SK-N-SH treated with all-trans-retinoic acid at 6 μM for 48 hours (cell line): Measurements from ENCODE around the gene UBE3C.

Source experiments
- ATAC-seq: fragments of 200-7000 bp; cut with Tn5 transposase; 3 replicates; pipeline ENCODE4 v1.9.1; 2020; ENCODE audit warnings: mild to moderate bottlenecking, moderate library complexity
- ARNTL ChIP-seq: fragments of 450-650 bp; formaldehyde crosslinking; IDR thresholded peaks from 2 replicates; pipeline ENCODE4 v1.5.0; 2020; ENCODE audit warnings: low read depth, mild to moderate bottlenecking, moderate library complexity, borderline replicate concordance
- BACH2 ChIP-seq: fragments of 250-450 bp; sonication (Bioruptor Pico); IDR thresholded peaks from 2 replicates; pipeline ENCODE4 v1.9.0; 2021; ENCODE audit warnings: mild to moderate bottlenecking, borderline replicate concordance
- CREB5 ChIP-seq: fragments of 250-450 bp; sonication (Bioruptor Pico); IDR thresholded peaks from 2 replicates; pipeline ENCODE4 v1.5.1; 2020; ENCODE audit warnings: low read depth, mild to moderate bottlenecking, moderate library complexity
- CSDC2 ChIP-seq: fragments of 250-450 bp; sonication (Bioruptor Pico); IDR thresholded peaks from 2 replicates; pipeline ENCODE4 v1.5.0; 2020; ENCODE audit warnings: mild to moderate bottlenecking, moderate library complexity
- GLIS3 ChIP-seq: fragments of 250-450 bp; sonication (Bioruptor Pico); IDR thresholded peaks from 2 replicates; pipeline ENCODE4 v1.5.0; 2020; ENCODE audit warnings: mild to moderate bottlenecking, moderate library complexity
- ISL1 ChIP-seq: fragments of 250-450 bp; sonication (Bioruptor Pico); IDR thresholded peaks from 2 replicates; pipeline ENCODE4 v2.1.2; 2022; ENCODE audit warnings: mild to moderate bottlenecking, moderate library complexity
- POU6F1 ChIP-seq: fragments of 250-450 bp; sonication (Bioruptor Pico); IDR thresholded peaks from 2 replicates; pipeline ENCODE4 v1.8.0; 2021; ENCODE audit warnings: low read depth, mild to moderate bottlenecking, moderate library complexity, borderline replicate concordance
- RARB ChIP-seq: fragments of 250-450 bp; sonication (Bioruptor Pico); IDR thresholded peaks from 2 replicates; pipeline ENCODE4 v1.8.0; 2021; ENCODE audit warnings: mild to moderate bottlenecking, moderate library complexity
- SNAI2 ChIP-seq: fragments of 250-450 bp; sonication (Bioruptor Pico); IDR thresholded peaks from 2 replicates; pipeline ENCODE4 v1.5.0; 2020; ENCODE audit warnings: mild to moderate bottlenecking, moderate library complexity
- TOX ChIP-seq: fragments of 250-450 bp; sonication (Bioruptor Pico); IDR thresholded peaks from 2 replicates; pipeline ENCODE4 v1.8.0; 2021; ENCODE audit warnings: mild to moderate bottlenecking, moderate library complexity, borderline replicate concordance
- ZC3H10 ChIP-seq: fragments of 250-450 bp; sonication (Bioruptor Pico); IDR thresholded peaks from 2 replicates; pipeline ENCODE4 v1.5.1; 2021; ENCODE audit warnings: mild to moderate bottlenecking, moderate library complexity
- ZFP3 ChIP-seq: fragments of 250-450 bp; sonication (Bioruptor Pico); IDR thresholded peaks from 2 replicates; pipeline ENCODE4 v1.5.0; 2020; ENCODE audit warnings: mild to moderate bottlenecking, moderate library complexity
- ZFP30 ChIP-seq: fragments of 450-650 bp; formaldehyde crosslinking; IDR thresholded peaks from 2 replicates; pipeline ENCODE4 v1.5.0; 2022; ENCODE audit warnings: mild to moderate bottlenecking, moderate library complexity
- ZNF70 ChIP-seq: fragments of 450-650 bp; formaldehyde crosslinking; IDR thresholded peaks from 2 replicates; pipeline ENCODE4 v1.5.0; 2020; ENCODE audit warnings: mild to moderate bottlenecking, moderate library complexity
- ZNF8 ChIP-seq: fragments of 450-650 bp; formaldehyde crosslinking; IDR thresholded peaks from 2 replicates; pipeline ENCODE4 v1.5.0; 2020; ENCODE audit warnings: mild to moderate bottlenecking, moderate library complexity
- TF ChIP-seq, protein P1 (sequence below): fragments of 250-450 bp; sonication (Bioruptor Pico); IDR thresholded peaks from 2 replicates; pipeline ENCODE4 v1.5.1; 2021; ENCODE audit warnings: mild to moderate bottlenecking, moderate library complexity

UBE3C gene

GRCh38 chr7:157313645-157314044 is 174.9 kb downstream of the UBE3C start:
- TF ChIP-seq ISL1 (no peak), CSDC2 (no peak), GLIS3 (CRISPR knock-in tag) (no peak), ZC3H10 (CRISPR knock-in tag) (no peak), ZFP30 (CRISPR knock-in tag) (no peak), ARNTL (CRISPR knock-in tag) (no peak), POU6F1 (CRISPR knock-in tag) (no peak), ZNF8 (CRISPR knock-in tag) (no peak), ZNF70 (CRISPR knock-in tag) (no peak), BACH2 (CRISPR knock-in tag) (no peak), SNAI2 (CRISPR knock-in tag) (no peak), TOX (CRISPR knock-in tag) (no peak), RARB (no peak)
- TF ChIP-seq, protein P1, sequence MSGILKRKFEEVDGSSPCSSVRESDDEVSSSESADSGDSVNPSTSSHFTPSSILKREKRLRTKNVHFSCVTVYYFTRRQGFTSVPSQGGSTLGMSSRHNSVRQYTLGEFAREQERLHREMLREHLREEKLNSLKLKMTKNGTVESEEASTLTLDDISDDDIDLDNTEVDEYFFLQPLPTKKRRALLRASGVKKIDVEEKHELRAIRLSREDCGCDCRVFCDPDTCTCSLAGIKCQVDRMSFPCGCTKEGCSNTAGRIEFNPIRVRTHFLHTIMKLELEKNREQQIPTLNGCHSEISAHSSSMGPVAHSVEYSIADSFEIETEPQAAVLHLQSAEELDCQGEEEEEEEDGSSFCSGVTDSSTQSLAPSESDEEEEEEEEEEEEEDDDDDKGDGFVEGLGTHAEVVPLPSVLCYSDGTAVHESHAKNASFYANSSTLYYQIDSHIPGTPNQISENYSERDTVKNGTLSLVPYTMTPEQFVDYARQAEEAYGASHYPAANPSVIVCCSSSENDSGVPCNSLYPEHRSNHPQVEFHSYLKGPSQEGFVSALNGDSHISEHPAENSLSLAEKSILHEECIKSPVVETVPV (CRISPR knock-in tag), result no peak
- ATAC-seq, result no peak

GRCh38 chr7:157318015-157318706 is 179.4 kb downstream of the UBE3C start:
- ATAC-seq, result peak; percentile 27
- TF ChIP-seq BACH2 (CRISPR knock-in tag) (no peak), CREB5 (CRISPR knock-in tag) (no peak), ZFP3 (CRISPR knock-in tag) (no peak), GLIS3 (CRISPR knock-in tag) (no peak), ZC3H10 (CRISPR knock-in tag) (no peak)
